GM10266 (cell line): ENCODE results near the gene ACSS2.

Source experiments
- DNase-seq: peaks from one replicate; pipeline ENCODE4 v3.0.0; 2012; ENCODE audit errors: extremely low spot score
- CTCF ChIP-seq: IDR thresholded peaks from 2 replicates; pipeline ENCODE4 v1.5.1; 2012; ENCODE audit warnings: mild to moderate bottlenecking, low read depth; ENCODE audit not compliant: control insufficient read depth, insufficient read depth; ENCODE audit errors: missing control alignments

ACSS2 gene

GRCh38 chr20:34942301-34942700 is 65.9 kb downstream of the ACSS2 start:
- DNase-seq: no peak
- no peak for TF ChIP-seq CTCF

GRCh38 chr20:34943808-34944567 is 67.6 kb downstream of the ACSS2 start:
- TF ChIP-seq CTCF: no peak
- DNase-seq: no peak

- no peak for DNase-seq
- no peak for TF ChIP-seq CTCF
Measured at GRCh38 chr20:34945315-34946077, 69.1 kb downstream of the ACSS2 start.

GRCh38 chr20:34946661-34947060 is 70.2 kb downstream of the ACSS2 start:
- no peak for TF ChIP-seq CTCF
- no peak for DNase-seq

- DNase-seq: no peak
- no peak for TF ChIP-seq CTCF
Measured at GRCh38 chr20:34947336-34947735, 70.9 kb downstream of the ACSS2 start.

- no peak for DNase-seq
- no peak for TF ChIP-seq CTCF
Measured at GRCh38 chr20:34948030-34948429, 71.6 kb downstream of the ACSS2 start.

GRCh38 chr20:34949120-34949519 is 72.7 kb downstream of the ACSS2 start:
- TF ChIP-seq CTCF: no peak
- no peak for DNase-seq
